Activated CD8-positive, alpha-beta memory T cell treated with anti-CD3 and anti-CD28 coated beads, Interleukin-2, amount 50 U/mL, for 48 hours (primary cell): ENCODE measurements around the gene P2RY8.
"Not testable (repeated sequence)": the region's sequence is repeated elsewhere in the genome, so short reads cannot be mapped to it uniquely, and the experiment has no call there.

Source experiments
- DNase-seq: peaks from one replicate; pipeline ENCODE4 v3.0.0-alpha.2; 2020

Gene P2RY8

DNA sequence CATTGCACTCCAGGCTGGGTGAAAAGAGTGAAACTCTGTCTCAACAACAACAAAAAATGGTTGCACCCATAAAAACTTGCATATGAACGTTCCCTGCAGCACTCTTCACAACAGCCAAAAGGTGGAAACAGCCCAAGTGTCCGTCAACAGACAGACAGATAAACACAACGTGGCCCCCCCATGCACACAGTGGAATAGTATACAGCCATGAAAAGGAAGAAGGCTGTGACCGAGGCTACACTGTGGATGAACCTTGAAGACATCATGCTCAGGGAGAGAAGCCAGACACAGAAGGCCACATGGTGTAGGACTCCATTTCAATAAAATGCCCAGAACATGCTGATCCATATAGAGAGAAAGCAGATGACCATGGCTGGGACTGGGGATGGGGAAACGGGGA lies 50.8 kb downstream of the P2RY8 start:
- peak; percentile 25 for DNase-seq

DNA sequence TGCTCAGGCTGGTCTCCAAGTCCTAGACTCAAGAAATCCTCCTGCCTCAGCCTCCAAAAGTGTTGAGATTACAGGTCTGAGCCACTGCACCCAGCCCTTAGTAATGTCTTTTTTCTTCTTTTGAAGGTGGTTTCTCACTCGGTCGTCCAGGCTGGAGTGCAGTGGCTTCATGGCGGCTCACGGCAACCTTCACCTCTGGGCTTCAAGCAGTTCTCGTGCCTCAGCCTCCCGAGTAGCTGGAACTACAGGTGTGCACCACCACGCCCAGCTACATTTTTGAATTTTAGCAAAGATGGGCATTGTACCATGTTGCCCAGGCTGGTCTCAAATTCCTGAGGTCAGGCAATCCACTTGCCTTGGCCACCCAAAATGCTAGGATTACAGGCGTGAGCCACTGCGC lies 52.0 kb downstream of the P2RY8 start:
- peak; percentile 49 for DNase-seq

DNA sequence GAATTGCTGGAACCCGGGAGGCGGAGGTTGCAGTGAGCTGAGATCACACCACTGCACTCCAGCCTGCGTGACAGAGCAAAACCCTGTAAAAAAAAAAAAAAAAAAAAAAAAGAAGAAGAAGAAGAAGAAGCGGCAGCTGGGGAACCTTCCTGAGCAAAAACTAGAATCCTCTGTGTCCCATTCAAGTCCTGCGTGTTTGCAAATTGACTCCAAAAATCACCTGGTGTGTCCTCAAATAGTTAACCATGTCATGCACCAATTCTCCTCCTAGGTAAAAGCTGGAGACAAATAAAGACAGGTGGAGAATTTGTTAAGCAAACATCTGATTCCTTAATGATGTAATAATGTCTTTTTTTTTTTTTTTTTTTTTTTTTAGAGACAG lies 52.4 kb downstream of the P2RY8 start:
- DNase-seq = no peak

DNA sequence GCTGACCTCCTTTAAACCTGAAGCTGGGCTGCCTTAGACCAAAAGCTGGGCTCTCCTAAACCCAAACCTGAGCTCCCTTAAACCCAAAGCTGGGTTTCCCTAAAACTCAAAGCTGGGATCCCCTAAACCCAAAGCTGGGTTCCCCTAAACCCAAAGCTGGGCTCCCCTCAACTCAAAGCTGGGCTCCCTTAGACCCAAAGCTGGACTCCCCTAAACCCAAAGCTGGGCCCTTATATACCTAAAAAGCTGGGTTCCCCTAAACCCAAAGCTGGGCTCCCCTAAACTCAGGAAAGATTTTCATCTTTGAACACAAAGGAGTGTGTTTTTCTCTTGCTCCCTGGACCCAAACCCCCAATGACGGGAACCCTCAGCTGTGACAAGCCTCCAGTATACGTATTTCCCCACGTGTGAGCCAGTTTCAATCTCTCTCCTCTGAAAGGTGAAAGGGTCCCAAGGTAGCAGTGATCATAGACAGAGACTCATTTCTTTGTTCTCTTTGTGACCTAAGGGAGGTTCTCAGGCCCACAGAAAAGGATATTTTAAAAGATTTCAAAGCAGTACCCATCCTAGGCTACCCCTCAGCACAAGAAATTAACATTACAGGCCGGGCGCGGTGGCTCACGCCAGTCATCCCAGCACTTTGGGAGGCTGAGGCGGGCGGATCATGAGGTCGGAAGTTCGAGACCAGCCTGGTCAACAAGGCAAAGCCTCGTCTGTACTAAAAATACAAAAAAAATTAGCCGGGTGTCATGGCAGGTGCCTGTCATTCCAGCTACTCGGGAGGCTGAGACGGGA lies 52.9 kb downstream of the P2RY8 start:
- peak; percentile 55 for DNase-seq

DNA sequence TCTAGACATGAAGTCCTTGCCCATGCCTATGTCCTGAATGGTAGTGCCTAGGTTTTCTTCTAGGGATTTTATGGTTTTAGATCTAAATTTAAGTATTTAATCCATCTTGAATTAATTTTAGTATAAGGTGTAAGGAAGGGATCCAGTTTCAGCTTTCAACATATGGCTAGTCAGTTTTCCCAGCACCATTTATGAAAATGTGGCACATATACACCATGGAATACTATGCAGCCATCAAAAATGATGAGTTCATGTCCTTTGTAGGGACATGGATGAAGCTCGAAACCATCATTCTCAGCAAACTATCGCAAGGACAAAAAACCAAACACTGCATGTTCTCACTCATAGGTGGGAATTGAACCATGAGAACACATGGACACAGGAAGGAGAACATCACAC lies 54.5 kb downstream of the P2RY8 start:
- DNase-seq = not testable (repeated sequence)

DNA sequence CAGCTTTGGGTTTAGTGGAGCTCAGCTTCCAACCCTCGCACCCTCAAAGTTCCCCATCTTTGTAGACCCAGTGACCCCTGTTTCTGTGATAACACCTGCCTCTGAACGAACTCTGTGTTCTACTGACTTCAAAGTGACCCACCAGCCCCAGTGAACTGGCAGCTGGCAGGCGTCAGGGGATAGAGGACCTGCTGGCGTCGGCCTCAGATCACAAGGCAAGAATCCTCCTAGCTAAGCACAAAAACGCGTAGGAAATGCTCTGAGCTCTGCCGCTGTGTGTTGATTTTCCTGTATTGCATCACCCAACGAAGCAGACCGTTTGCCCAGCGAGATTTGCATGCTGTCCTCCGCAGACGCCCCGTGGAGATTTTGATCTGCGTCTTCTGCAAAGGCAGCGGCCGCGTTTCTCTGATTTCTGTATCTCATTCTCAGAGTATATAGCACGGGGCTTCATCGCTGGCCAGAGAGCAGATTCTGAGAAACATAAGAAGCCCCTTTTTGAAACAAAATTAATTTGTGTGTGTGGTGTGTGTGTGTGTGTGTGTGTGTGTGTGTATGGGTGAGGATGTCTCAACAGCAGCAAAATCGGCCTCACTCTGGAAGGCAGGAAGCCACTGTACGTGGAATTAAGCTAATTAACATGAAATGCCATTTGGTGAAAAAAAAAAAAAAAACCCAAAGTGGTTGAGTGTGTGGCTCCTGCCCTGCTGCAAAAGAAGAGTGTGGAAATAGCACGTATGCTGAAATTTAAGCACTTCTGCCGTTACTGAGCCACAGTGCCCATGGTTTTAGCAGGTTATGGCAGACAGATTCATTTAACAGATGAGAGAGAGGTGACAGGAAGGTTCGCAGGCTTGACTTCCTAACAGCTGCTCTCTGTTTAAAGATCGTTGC lies 55.1 kb downstream of the P2RY8 start:
- peak; percentile 84 for DNase-seq

DNA sequence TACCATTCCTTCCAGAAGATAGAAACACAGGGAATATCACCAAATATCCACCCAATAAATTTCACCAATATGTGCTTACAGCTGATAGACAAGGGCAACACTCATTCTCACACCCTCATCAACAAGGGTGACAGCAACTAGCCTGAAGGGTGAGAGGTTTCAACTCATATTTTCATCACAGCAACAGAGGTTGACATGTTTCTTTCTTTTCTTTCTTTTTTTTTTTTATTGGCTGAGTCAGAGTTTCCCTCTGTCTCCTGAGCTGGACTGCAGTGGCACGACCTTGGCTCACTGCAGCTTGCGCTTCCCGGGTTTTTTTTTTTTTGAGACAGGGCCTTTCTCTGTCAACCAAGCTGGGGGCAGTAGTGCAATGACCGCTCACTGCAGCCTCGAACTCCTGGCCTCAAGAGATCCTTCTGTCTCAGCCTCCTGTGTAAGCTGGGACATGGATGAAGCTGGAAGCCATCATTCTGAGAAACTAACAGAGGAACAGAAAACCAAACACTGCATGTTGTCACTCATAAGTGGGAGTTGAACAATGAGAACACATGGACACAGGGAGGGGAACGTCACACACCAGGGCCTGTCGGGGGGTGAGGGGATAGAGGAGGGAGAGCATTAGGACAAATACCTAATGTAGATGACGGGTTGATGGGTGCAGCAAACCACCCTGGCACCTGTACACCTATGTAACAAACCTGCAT lies 56.8 kb downstream of the P2RY8 start:
- DNase-seq = peak; percentile 48

DNA sequence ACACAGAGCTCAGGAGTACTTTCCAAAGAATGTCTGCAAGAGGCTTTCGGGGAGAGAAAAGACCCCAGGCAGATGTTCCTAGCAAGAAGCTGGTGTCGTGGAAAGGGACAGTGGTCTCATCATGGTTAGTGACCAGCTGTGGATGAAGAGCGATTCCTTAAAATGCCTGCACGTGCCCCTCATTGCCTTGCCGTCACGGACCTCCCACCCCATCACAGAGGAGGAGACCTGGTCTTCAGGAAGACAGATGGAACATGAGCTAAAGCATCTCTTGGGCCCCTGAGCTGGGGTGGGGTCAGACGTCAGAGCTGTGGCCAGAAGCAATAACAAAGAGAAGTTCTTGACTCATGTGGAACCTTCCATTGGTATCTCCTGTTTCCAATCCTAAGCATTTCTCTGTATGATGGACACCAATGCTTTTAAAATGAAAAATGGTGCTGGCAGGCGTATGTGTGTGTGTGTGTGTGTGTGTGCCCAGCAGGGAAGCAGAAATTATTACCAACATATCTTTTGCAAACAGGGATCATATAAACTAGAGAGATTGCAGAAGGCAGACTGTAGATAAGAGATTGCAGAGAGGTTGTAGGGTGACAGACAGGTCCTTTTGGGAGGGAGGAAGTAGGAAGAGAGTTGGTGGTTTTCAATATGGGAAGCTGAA lies 59.1 kb downstream of the P2RY8 start:
- DNase-seq = peak; percentile 44

DNA sequence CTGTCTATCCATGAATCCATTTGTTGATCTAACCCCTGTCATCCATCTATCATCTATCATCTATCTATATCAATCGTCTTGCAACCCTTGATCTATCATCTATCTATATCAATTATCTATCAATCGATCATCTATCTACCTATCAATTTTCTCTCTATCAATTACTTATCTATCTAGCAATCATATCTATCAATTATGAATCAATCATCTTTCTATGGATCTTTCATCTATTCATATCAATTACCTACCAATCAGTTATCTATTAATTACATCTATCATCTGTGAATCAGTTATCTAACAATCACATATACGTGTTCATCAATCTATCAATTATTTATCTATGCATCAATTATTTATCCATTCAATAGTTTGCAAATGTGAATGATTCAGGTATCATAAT lies 59.8 kb downstream of the P2RY8 start:
- DNase-seq = no peak

DNA sequence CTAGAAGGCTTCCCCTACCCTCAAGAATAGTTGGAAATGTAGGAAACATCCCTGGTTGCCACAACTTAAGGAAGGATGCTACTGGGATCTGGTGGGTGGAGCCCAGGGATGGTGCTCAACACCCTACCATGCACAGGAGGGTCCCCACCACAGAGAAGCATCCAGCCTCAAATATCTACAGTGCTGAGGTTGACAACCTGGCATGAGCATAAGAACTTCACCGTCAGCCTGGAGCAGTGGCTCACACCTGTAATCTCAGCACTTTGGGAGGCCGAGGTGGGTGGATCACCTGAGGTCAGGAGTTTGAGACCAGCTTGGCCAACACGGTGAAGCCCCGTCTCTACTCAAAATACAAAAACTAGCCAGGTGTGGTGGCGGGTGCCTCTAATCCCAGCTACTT lies 60.3 kb downstream of the P2RY8 start:
- no peak for DNase-seq

DNA sequence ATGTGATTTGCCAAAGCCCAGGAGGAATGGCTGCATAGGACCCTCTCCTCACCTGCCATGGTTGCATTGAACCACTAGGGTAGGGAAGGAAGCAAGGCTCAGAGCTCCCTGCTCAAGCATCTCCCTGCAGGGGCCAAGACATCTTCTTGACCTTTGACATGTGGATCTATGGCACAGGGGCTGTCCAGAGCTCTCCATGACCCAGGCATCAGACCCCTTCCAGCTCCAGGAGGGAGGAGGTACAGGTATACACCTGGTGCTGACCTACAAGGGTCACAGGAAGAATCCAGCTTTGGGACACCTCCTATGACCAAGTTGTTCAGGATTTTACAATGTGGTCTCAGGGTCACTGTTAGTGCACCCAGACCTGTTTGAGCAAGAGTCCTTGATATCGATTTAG lies 61.1 kb downstream of the P2RY8 start:
- DNase-seq = no peak

DNA sequence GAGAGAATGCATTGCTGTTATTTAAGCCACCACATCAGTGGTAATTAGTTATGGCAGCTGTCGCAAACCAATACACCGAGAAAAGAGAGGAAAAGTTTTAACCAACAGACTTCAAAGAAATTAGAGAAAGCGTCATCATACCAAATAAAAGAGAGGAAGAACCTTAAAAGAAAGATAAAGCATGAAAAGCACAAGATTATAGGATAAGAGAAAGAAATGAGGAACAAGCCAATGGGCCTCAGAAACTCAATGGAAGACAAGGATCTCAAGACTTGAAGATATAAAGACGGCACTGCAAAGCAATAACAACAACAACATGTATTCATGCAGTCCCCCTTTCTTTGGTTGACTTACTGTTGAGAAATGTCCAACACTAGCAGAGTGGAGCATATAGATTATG lies 61.5 kb downstream of the P2RY8 start:
- DNase-seq = no peak

DNA sequence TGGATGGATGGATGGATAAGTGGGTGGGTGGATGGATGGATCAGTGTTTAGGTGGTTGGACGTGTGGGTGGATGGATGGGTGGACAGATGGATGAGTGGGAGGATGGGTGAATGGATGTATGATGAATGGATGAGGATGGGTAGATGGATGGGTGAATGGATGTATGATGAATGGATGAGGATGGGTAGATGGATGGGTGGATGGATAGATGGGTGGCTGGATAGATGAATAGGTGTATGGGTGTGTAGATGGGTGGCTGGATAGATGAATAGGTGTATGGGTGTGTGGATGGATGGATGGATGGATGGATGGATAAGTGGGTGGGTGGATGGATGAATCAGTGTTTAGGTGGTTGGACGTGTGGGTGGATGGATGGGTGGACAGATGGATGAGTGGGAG lies 62.4 kb downstream of the P2RY8 start:
- not testable (repeated sequence) for DNase-seq

DNA sequence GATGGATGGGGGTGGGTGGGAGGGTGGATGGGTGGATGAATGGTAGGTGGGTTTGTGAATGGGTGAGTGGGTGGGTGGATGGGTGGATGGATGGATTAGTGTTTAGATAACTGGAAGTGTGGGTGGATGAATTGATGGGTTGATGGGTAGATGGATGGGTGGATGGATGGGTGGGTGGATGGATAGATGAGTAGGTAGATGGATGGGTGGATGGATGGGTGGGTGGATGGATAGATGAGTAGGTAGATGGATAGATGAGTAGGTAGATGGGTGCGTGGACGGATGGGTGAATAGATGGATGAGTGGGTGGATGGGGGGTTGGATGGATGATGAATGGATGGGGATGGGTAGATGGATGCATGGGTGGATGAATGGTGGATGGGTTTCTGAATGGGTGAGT lies 64.0 kb downstream of the P2RY8 start:
- no peak for DNase-seq

DNA sequence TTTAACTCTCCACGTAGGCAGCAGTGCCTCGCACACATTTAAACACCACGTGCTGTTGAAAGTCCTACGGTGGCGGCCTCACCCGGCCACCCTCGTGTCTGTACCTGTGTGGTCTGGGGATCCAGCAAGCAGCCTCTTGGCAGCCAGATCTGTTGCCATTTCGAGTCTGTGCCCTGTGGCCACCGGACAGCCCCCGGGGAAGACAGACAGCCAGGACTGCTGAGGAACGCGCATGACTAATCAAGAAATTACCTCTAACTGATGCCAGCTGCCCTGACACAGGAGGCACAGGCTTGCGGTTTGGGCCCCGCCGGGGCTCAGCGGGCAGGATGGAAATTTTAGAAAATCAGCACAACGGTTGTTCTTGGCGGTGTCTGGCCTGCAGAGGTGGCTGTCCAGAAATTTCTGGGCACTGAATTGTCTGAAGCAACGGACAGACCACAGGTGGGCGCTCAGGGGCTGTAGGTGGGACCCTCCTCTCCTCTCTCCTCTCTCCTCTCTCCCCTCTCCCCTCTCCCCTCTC lies 68.7 kb downstream of the P2RY8 start:
- peak; percentile 83 for DNase-seq

DNA sequence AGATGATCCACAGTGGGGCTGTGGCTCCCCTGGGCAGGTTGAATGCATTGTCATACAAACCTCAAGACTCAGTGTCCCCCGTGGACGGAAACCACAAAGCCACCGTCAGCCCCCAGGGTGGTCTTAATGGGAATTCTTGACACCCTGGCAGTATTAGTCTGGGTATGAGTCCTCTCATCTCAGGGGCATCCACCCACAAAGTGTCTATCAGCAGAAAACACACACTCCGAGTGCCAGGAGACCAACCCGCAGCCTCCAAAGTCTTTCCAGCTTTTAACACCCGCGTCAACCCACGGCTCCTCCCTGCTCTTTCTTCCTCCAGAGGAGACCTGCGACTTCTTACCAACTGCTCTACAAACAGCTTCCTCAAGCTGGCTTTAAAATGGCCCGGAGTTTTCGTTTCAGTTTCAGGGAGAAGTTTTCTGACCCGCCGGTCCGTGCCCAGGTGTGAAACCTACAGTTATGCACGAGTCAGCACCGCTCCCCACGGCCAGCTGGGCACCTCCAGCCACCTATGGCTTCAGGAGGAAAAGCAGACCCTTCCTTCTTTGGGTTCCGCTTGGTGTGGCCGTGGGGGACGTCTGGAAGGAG lies 69.9 kb downstream of the P2RY8 start:
- peak; percentile 67 for DNase-seq

DNA sequence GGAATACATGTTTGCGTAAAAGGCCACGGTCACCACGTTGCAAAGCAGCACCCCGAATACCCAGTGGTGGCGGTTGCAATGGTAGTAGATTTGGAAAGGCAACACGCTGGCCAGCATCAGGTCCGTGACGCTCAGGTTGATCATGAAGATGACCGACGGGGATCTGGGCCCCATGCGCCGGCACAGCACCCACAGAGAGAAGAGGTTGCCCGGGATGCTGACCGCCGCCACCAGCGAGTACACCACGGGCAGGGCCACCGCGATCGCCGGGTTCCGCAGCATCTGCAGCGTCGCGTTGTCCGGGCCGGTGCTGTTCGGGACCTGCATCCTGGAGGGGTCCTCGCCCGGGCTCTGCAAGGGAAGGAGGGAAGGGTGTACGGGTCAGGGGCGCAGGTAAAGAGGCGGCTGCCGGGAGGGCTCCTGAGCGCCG lies 70.7 kb downstream of the P2RY8 start:
- no peak for DNase-seq

DNA sequence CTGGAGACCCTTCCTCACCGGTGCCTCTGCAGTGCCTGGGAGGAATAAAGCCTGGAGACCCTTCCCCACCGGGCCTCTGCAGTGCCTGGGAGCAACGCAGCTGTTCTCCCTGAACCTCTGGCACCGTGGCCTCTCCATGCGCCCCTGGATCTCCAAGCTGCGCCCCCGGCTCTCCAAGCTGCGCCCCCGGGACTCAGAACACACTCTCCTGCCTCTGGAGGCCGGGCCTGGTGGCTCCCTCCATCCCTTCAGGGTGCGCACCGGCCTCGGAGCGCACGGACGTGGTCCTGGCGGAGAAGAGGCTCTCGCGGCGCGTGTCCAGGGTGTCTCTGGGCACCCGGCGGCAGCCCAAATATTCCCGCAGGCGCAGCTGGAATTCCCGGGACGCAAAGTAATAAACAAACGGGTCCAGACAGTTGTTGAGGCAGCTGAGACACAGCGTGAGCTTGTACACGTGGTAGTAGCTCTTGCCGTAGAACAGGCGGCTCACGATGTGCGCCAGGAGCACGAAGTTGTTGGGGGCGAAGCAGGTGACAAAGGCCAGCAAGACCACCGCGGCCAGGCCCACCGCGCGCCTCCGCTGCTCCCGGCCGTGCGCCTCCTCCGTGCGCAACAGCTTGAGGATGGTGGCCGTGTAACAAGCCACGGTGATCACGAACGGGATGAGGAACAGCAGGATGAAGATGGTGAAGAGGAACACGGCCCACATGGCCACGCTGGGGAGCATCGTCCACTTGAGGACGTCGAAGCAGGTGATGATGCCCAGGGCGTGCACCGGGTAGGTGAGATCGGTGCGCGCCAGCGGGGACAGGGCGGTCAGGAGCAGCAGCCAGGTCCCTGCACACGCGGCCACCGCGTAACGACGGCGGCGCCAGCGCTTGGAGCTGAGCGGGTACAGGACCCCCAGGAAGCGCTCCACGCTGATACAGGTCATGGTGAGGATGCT lies 71.4 kb downstream of the P2RY8 start:
- DNase-seq = peak; percentile 54

DNA sequence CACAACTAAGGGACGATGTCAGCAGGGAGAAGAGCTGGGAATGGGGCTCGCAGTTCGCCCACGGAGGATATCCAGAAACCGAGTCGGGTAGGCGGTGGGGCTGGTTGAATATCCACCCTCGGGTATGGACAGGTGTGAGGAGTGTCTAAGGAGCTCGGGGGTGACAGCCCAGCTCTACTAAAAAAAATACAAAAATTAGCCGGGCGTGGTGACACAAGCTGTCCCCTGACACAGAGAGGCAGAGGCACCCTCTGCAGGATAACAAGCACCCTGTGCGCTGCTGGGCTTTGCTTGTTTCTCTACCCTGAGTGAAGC lies 72.1 kb downstream of the P2RY8 start:
- no peak for DNase-seq

DNA sequence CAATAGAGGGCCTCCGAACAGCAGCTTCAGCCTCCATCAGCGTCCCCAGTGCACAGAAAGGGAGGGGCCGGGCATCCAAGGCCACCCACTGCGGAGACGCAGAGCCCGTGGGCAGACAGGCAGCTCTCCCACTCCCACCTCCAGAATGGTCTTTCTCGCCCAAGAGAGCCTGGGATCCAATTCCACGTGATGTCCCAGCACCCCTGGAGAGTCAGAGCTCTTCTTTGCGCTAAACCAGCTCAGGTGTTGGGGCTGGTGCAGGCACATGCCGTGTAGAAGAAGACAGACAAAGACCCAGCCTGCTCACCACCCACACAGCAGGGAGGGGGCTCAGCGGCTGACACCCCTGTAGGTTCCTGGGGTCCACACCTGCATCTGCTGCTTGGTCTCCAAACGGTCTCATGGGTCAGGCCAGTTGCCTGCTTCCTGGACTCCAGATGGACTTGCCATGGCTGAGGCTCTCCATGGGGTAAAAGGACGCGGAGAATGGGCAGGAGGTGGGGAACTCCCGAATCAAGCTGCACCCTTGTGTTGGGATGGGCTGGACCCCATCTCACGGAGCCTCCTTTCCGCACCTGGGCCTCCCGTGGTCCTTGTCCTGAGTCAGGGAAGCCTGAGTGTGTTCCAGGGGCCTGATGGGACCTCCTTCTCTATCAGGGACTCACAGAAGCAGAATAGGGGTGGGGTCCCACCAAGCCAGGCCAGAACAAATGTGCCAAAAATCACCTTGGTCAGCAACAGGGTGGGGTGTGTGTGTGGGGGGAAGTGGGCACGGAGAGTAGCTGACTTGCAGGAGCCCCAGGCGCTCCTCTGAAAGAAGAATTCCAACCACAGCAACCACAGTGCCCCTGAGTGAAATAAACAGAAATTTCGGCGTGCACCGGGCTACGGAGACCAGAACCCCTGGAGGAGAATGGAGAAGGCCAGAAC lies 72.7 kb downstream of the P2RY8 start:
- DNase-seq = peak; percentile 63
